ENCODE data around the gene TBC1D22A.

DNA sequence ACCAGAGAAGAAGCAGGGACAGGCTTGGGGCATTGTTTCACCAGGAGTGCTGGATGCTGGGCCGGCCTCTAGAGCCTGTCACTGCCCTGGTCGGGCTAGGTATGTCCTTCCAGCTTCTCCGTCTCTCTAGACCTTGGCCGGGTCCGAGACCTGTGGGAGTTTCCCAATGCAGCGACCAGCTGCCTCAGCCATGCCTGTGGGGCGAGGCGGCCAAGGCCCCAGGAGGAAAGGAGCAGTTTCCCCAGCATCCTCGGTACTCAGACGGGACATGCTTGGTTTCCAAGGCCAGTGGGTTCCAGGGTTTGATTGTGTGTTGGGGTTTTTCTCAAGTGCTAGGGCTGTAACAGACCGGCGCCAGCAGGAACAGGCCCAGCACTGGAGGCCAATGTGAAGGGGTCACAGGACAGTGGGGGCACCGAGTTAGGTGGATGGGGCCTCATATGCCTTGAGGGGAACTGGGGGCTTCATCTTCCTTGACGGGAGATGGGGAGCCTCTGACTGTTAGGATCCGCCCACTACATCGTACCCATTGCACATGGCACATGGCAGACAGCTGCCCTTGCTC is 339.0 kb downstream of the TBC1D22A start:
- TF ChIP-seq CTCF (IDR thresholded peaks at IDR 0.05 in 4 of 5, conservative IDR thresholded peaks at IDR 0.05 in 1 of 5) (no peak), POLR2A (IDR thresholded peaks at IDR 0.05) (no peak)

Measured in gastrocnemius medialis (tissue), 4 donors.